Measurements from ENCODE around the gene GADD45B.

Gene GADD45B

DNA sequence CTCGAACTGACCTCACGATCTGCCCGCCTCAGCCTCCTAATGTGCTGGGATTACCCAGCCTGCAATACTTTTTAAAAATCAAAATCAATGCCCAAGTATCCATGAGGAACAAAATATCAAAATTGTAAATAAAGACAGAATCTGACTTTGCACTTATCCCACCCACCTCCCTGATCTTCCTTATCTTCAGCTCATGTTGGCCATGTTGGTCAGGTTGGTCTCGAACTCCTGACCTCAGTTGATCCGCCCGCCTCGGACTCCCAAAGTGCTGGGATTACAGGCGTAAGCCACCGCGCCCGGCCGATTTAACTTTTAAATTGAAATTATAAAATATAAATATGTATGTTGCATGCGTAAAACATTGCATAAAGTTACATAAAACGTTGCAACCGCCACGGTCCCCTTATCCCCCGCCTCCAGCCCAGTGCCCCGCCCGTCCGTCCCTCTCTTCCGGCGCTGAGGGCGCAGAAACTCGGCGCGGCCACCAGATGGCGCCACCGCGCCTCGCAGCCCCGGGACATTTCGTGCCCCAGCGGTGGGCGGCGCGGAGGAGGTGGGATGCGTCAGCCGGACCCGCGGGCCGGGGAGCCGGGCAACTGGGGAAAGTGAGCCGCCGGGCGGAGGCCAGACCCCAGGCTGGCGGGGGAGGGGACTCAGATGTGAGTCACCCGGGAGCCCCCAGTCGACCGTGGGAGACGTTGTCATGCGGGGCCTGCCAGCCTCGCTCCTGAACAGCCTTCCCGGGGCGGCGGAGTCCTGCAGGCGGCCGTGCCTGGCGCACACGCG lies 1.5 kb upstream of the GADD45B start (continued):
- peak; percentile 56 for TF ChIP-seq KLF17 (tag by site-specific recombination; IDR thresholded peaks at IDR 0.05)
- TF ChIP-seq ZNF654 (tag by site-specific recombination; IDR thresholded peaks at IDR 0.05; ENCODE audit: low read depth) = peak; percentile 78
- TF ChIP-seq GLIS2 (tag by site-specific recombination; IDR thresholded peaks at IDR 0.05) = peak; percentile 83
- TF ChIP-seq ZBTB8A (tag by site-specific recombination; IDR thresholded peaks at IDR 0.05) = peak; percentile 94
- TF ChIP-seq IKZF3 (tag by site-specific recombination; IDR thresholded peaks at IDR 0.05) = peak; percentile 8; the same call in 1 of the 2 replicates
- peak; percentile 65; the same call in 1 of the 2 replicates for TF ChIP-seq KLF9 (tag by site-specific recombination; IDR thresholded peaks at IDR 0.05; ENCODE audit: low read depth)
- no peak for TF ChIP-seq ZNF114 (tag by site-specific recombination; IDR thresholded peaks at IDR 0.05)
- no peak; the same call in 1 of the 2 replicates for TF ChIP-seq ZBTB48 (tag by site-specific recombination; IDR thresholded peaks at IDR 0.05)
- TF ChIP-seq ZFHX2 (tag by site-specific recombination; conservative IDR thresholded peaks at IDR 0.05) = peak; percentile 98
- TF ChIP-seq GLIS1 (tag by site-specific recombination; IDR thresholded peaks at IDR 0.05) = peak; percentile 89
- peak; percentile 90 for TF ChIP-seq ZIC2 (tag by site-specific recombination; IDR thresholded peaks at IDR 0.05)
- TF ChIP-seq, protein P1, sequence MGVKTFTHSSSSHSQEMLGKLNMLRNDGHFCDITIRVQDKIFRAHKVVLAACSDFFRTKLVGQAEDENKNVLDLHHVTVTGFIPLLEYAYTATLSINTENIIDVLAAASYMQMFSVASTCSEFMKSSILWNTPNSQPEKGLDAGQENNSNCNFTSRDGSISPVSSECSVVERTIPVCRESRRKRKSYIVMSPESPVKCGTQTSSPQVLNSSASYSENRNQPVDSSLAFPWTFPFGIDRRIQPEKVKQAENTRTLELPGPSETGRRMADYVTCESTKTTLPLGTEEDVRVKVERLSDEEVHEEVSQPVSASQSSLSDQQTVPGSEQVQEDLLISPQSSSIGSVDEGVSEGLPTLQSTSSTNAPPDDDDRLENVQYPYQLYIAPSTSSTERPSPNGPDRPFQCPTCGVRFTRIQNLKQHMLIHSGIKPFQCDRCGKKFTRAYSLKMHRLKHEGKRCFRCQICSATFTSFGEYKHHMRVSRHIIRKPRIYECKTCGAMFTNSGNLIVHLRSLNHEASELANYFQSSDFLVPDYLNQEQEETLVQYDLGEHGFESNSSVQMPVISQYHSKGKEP (tag by site-specific recombination; IDR thresholded peaks at IDR 0.05) = peak; percentile 53; the same call in 1 of the 2 replicates
- TF ChIP-seq, protein P2, sequence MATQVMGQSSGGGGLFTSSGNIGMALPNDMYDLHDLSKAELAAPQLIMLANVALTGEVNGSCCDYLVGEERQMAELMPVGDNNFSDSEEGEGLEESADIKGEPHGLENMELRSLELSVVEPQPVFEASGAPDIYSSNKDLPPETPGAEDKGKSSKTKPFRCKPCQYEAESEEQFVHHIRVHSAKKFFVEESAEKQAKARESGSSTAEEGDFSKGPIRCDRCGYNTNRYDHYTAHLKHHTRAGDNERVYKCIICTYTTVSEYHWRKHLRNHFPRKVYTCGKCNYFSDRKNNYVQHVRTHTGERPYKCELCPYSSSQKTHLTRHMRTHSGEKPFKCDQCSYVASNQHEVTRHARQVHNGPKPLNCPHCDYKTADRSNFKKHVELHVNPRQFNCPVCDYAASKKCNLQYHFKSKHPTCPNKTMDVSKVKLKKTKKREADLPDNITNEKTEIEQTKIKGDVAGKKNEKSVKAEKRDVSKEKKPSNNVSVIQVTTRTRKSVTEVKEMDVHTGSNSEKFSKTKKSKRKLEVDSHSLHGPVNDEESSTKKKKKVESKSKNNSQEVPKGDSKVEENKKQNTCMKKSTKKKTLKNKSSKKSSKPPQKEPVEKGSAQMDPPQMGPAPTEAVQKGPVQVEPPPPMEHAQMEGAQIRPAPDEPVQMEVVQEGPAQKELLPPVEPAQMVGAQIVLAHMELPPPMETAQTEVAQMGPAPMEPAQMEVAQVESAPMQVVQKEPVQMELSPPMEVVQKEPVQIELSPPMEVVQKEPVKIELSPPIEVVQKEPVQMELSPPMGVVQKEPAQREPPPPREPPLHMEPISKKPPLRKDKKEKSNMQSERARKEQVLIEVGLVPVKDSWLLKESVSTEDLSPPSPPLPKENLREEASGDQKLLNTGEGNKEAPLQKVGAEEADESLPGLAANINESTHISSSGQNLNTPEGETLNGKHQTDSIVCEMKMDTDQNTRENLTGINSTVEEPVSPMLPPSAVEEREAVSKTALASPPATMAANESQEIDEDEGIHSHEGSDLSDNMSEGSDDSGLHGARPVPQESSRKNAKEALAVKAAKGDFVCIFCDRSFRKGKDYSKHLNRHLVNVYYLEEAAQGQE (tag by site-specific recombination; IDR thresholded peaks at IDR 0.05) = peak; percentile 34; the same call in 1 of the 2 replicates
- TF ChIP-seq ZBTB17 (tag by site-specific recombination; IDR thresholded peaks at IDR 0.05) = no peak
- TF ChIP-seq BCL11A (tag by site-specific recombination; IDR thresholded peaks at IDR 0.05; ENCODE audit: low read depth) = peak; percentile 56
- TF ChIP-seq ZNF629 (tag by site-specific recombination; IDR thresholded peaks at IDR 0.05) = peak; percentile 78
- peak; percentile 68; the same call in 1 of the 2 replicates for TF ChIP-seq SP7 (tag by site-specific recombination; IDR thresholded peaks at IDR 0.05)
- no peak for TF ChIP-seq ZNF174 (tag by site-specific recombination; IDR thresholded peaks at IDR 0.05)
- TF ChIP-seq PATZ1 (tag by site-specific recombination; IDR thresholded peaks at IDR 0.05) = peak; percentile 98
- TF ChIP-seq, protein P3, sequence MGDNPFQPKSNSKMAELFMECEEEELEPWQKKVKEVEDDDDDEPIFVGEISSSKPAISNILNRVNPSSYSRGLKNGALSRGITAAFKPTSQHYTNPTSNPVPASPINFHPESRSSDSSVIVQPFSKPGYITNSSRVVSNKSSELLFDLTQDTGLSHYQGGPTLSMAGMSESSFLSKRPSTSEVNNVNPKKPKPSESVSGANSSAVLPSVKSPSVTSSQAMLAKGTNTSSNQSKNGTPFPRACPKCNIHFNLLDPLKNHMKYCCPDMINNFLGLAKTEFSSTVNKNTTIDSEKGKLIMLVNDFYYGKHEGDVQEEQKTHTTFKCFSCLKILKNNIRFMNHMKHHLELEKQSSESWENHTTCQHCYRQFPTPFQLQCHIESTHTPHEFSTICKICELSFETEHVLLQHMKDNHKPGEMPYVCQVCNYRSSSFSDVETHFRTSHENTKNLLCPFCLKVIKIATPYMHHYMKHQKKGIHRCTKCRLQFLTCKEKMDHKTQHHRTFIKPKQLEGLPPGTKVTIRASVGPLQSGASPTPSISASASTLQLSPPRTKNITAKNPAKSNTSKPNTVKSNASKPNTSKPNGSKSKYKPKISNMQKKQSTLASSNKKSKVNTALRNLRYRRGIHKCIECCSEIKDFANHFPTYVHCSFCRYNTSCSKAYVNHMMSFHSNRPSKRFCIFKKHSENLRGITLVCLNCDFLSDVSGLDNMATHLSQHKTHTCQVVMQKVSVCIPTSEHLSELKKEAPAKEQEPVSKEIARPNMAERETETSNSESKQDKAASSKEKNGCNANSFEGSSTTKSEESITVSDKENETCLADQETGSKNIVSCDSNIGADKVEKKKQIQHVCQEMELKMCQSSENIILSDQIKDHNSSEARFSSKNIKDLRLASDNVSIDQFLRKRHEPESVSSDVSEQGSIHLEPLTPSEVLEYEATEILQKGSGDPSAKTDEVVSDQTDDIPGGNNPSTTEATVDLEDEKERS (tag by site-specific recombination; IDR thresholded peaks at IDR 0.05) = no peak
- TF ChIP-seq EGR2 (tag by site-specific recombination; IDR thresholded peaks at IDR 0.05; ENCODE audit: low read depth) = peak; percentile 94
- 0 out of 2 replicates have a peak, but pooled peaks have one; percentile 18 for TF ChIP-seq HOXD13 (CRISPR knock-in tag; IDR thresholded peaks at IDR 0.05; ENCODE audit: borderline replicate concordance)
- TF ChIP-seq, protein P4, sequence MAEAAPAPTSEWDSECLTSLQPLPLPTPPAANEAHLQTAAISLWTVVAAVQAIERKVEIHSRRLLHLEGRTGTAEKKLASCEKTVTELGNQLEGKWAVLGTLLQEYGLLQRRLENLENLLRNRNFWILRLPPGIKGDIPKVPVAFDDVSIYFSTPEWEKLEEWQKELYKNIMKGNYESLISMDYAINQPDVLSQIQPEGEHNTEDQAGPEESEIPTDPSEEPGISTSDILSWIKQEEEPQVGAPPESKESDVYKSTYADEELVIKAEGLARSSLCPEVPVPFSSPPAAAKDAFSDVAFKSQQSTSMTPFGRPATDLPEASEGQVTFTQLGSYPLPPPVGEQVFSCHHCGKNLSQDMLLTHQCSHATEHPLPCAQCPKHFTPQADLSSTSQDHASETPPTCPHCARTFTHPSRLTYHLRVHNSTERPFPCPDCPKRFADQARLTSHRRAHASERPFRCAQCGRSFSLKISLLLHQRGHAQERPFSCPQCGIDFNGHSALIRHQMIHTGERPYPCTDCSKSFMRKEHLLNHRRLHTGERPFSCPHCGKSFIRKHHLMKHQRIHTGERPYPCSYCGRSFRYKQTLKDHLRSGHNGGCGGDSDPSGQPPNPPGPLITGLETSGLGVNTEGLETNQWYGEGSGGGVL (tag by site-specific recombination; IDR thresholded peaks at IDR 0.05) = peak; percentile 45; the same call in 1 of the 2 replicates
- peak; percentile 84 for TF ChIP-seq KLF8 (tag by site-specific recombination; IDR thresholded peaks at IDR 0.05)

All from HEK293 (cell line).